Motor neuron (in vitro differentiated cells): Measurements from ENCODE around the gene AIMP1. TPM values are rescaled to one million over a fixed set of nuclear protein-coding genes. Genes with fewer than 3 reads are reported as not detected.
"Not testable (repeated sequence)": the region's sequence is repeated elsewhere in the genome, so short reads cannot be mapped to it uniquely, and the experiment has no call there.

Experiments used
- ATAC-seq, 8 experiments: fragments of 200-7000 bp; cut with Tn5 transposase; replicated peaks in 6 of 8; 2 replicates each; pipeline ENCODE4 v1.8.0; 2021; ENCODE audit warnings: mild to moderate bottlenecking in 8 of 8, moderate library complexity in 8 of 8
- H3K27ac ChIP-seq, 2 donors: fragments of 250-450 bp; sonication (Bioruptor Pico); 2 replicates each; pipeline ENCODE4 v1.9.0; 2021; ENCODE audit warnings: antibody characterized with exemption in 2 of 2, mild to moderate bottlenecking in 2 of 2, moderate library complexity in 1 of 2
- H3K4me1 ChIP-seq, 2 donors: fragments of 250-450 bp; sonication (Bioruptor Pico); replicated peaks in 1 of 2; 2 replicates each; pipeline ENCODE4 v1.6.1; 2021; ENCODE audit warnings: antibody characterized with exemption in 2 of 2, mild to moderate bottlenecking in 2 of 2, moderate library complexity in 1 of 2
- H3K4me3 ChIP-seq, 5 donors: fragments of 250-450 bp; sonication (Bioruptor Pico); 2 replicates each; pipeline ENCODE4 v1.9.0; 2021; ENCODE audit warnings: antibody characterized with exemption in 5 of 5, mild to moderate bottlenecking in 5 of 5, moderate library complexity in 4 of 5
- WGBS, 10 experiments: fragments of 450-650 bp; shearing (Covaris generic); methylation state at CpG; one replicate each; pipeline ENCODE4 v1.0.0; 2022; 5-methylcytosine and 5-hydroxymethylcytosine counted together
- in situ Hi-C, 9 experiments: fragments of 400-800 bp; cut with MboI; loops; one replicate each; pipeline ENCODE4 v1.15.0; 2021; ENCODE audit warnings: low sequenced_read_pairs in 9 of 9, low pct_unique_long_range_greater_than_20kb in 2 of 9; ENCODE audit not compliant: unreplicated experiment in 9 of 9
- total RNA-seq, 8 experiments: library from RNA; unstranded; fragments of 300-600 nt; gene quantifications; 2 replicates each; pipeline versions ENCODE4 v1.2.3 to v1.2.4, GENCODE V29; 2022

The AIMP1 gene
- total RNA-seq, 8 experiments from 2014 or later, result 20.5 to 42.9 (median 34.9) TPM

- 78 to 100% (median 92%) methylated on average over 1 to 5 of the region's 5 CpGs for WGBS, 10 experiments
- Histone ChIP-seq H3K4me1 (no peaks in the 10 kb centered on the region), H3K27ac (no peak within 1 kb of the TSS), H3K4me3 (no peak within 1 kb of the TSS)
- no peak for ATAC-seq
- in situ Hi-C loops, result loop anchor here in 4 of 9 experiments (25.0 kb wide), 2 partner anchors 444 to 819 kb away; no protein-coding TSS in a partner anchor
These were observed 52.3 kb downstream of the AIMP1 start, which contains the start of gene GIMD1 for GRCh38 chr4:106368678-106369077. Gene GIMD1, minus strand, starts transcription at chr4:106368778. Its CDS starts 1,343 bp downstream, at chr4:106367435.

- H3K4me3 ChIP-seq, result no peak overlapping the region
- WGBS, 10 experiments, result 0 to 34% (median 18%) methylated on average over 1 to 6 of the region's 6 CpGs
- in situ Hi-C loops, result loop anchor here in 4 of 9 experiments (25.0 kb wide), 2 partner anchors 443 to 818 kb away; no protein-coding TSS in a partner anchor
- ATAC-seq, result peak in 4 of 8 experiments; percentile 18 to 80 (median 39)
- no peaks in the 10 kb centered on the region for H3K4me1 ChIP-seq
- H3K27ac ChIP-seq, result no peak overlapping the region
These were observed 53.2 kb downstream of the AIMP1 start for GRCh38 chr4:106369456-106370060.

- Histone ChIP-seq H3K4me1 (no peaks in the 10 kb centered on the region), H3K27ac (no peak overlapping the region), H3K4me3 (no peak overlapping the region)
- no peak for ATAC-seq
- 54 to 92% (median 79%) methylated on average over 1 to 2 of the region's 2 CpGs for WGBS, 10 experiments
- in situ Hi-C loops, result loop anchor here in 4 of 9 experiments (25.0 kb wide), 2 partner anchors 442 to 817 kb away; no protein-coding TSS in a partner anchor
These were observed 53.9 kb downstream of the AIMP1 start for GRCh38 chr4:106370214-106370613.

- Histone ChIP-seq H3K4me1 (no peaks in the 10 kb centered on the region), H3K4me3 (no peak overlapping the region), H3K27ac (no peak overlapping the region)
- in situ Hi-C loops, result loop anchor here in 4 of 9 experiments (25.0 kb wide), 2 partner anchors 441 to 816 kb away; no protein-coding TSS in a partner anchor
- ATAC-seq, result no peak
These were observed 54.8 kb downstream of the AIMP1 start for GRCh38 chr4:106371161-106371560.

- ATAC-seq, result no peak
- Histone ChIP-seq H3K4me1 (no peaks in the 10 kb centered on the region), H3K27ac (no peak overlapping the region), H3K4me3 (no peak overlapping the region)
- whole genome bisulfite sequencing, 10 experiments, result 70 to 100% (median 91%) methylated on average over 1 to 3 of the region's 3 CpGs
- in situ Hi-C loops, result loop anchor here in 4 of 9 experiments (25.0 kb wide), 2 partner anchors 439 to 814 kb away; no protein-coding TSS in a partner anchor
These were observed 56.7 kb downstream of the AIMP1 start for GRCh38 chr4:106373026-106373425.

- no peak for ATAC-seq
- in situ Hi-C loops, result no loop called here
- H3K4me1 ChIP-seq, result no peaks in the 10 kb centered on the region
- H3K4me3 ChIP-seq, result no peak overlapping the region
- no peak overlapping the region for H3K27ac ChIP-seq
These were observed 63.8 kb downstream of the AIMP1 start for GRCh38 chr4:106380179-106380578.

GRCh38 chr4:106384878-106385277 is 68.5 kb downstream of the AIMP1 start:
- H3K27ac ChIP-seq, result no peak overlapping the region
- no peak for ATAC-seq
- WGBS, 10 experiments, result 80 to 100% (median 100%) methylated on average over 1 to 2 of the region's 3 CpGs; no CpG with 5 or more reads in 6 of the 10 experiments
- in situ Hi-C loops, result no loop called here
- H3K4me3 ChIP-seq, result no peak overlapping the region
- no peaks in the 10 kb centered on the region for H3K4me1 ChIP-seq

GRCh38 chr4:106385853-106386393 is 69.6 kb downstream of the AIMP1 start:
- H3K27ac ChIP-seq, result no peak overlapping the region
- in situ Hi-C loops, result no loop called here
- WGBS, 10 experiments, result 50 to 100% (median 83%) methylated on average over 1 to 5 of the region's 6 CpGs; no CpG with 5 or more reads in 5 of the 10 experiments
- no peaks in the 10 kb centered on the region for H3K4me1 ChIP-seq
- no peak overlapping the region for H3K4me3 ChIP-seq
- no peak for ATAC-seq

- Histone ChIP-seq H3K4me3 (no peak overlapping the region), H3K4me1 (no peaks in the 10 kb centered on the region), H3K27ac (no peak overlapping the region)
- 8 to 100% (median 43%) methylated on average over 1 to 2 of the region's 2 CpGs; no CpG with 5 or more reads in 1 of the 10 experiments for WGBS, 10 experiments
- no peak for ATAC-seq
- in situ Hi-C loops, result no loop called here
These were observed 79.2 kb downstream of the AIMP1 start for GRCh38 chr4:106395582-106395981.

GRCh38 chr4:106398898-106399297 is 82.5 kb downstream of the AIMP1 start:
- H3K27ac ChIP-seq, ATAC-seq, in situ Hi-C loops, H3K4me1 ChIP-seq, H3K4me3 ChIP-seq: not testable (repeated sequence)
- 0 to 69% (median 8%) methylated on average over 1 to 2 of the region's 4 CpGs; no CpG with 5 or more reads in 6 of the 10 experiments for WGBS, 10 experiments

Other genes with a start within 250 kb of the AIMP1 start
- 10 to 100 TPM; 26.1 to 57.4 (median 38.4) TPM for gene TBCK, start 341 bp upstream of the AIMP1 start, total RNA-seq
- gene GIMD1, start 52.2 kb downstream of the AIMP1 start, total RNA-seq, result under 1 TPM in 1 of 8 experiments, not detected in 7; 0.20 TPM